ENCODE data around the gene GTF3C1. TPM values are rescaled to one million over a fixed set of nuclear protein-coding genes. Genes with fewer than 3 reads are reported as not detected.

Gene GTF3C1
- total RNA-seq, 2 experiments from 2014 or later = 43.6 to 44.5 TPM

GRCh38 chr16:27425961-27426360 is 123.8 kb downstream of the GTF3C1 start:
- ATAC-seq (ENCODE audit: poor library complexity) (no peak), DNase-seq (peak in 1 of 14 experiments; percentile 4)
- ChIA-PET CTCF (interaction anchor here (2.4 kb wide), 1 partner anchor 58 kb away, joined by 9 read pairs; no protein-coding TSS in a partner anchor), POLR2A (interaction anchor here (1.0 to 1.3 kb wide), 4 partner anchors 12 to 59 kb away, joined by 3 to 8 read pairs (median 4); partner anchors contain the start of gene IL21R)
- Histone ChIP-seq H3K27me3 (ENCODE audit: control insufficient read depth in 1 of 2, insufficient read depth in 2 of 2, low read length in 2 of 2) (no peaks in the 10 kb centered on the region), H3K4me3 (ENCODE audit: low read length) (no peak overlapping the region), H3K36me3 (ENCODE audit: insufficient read depth, low read length) (peaks cover 38% of the 10 kb centered on the region), H3K4me1 (ENCODE audit: insufficient read depth, low read length) (peaks cover 33% of the 10 kb centered on the region), H3K9me3 (ENCODE audit: control insufficient read depth in 1 of 2, insufficient read depth in 1 of 2, low read length in 2 of 2) (peaks cover 0 to 23% of the 10 kb centered on the region in 2 experiments), H3K27ac (ENCODE audit: low read depth in 1 of 2, low read length in 2 of 2) (peak overlapping the region in 1 of 2 donors; percentile 13)
- Mint-ChIP-seq H3K4me3 (no peak overlapping the region), H3K9me3 (peaks cover 6% of the 10 kb centered on the region), H3K27me3 (no peaks in the 10 kb centered on the region), H3K27ac (peak overlapping the region; percentile 69), H3K36me3 (ENCODE audit: low read depth) (peaks cover 82% of the 10 kb centered on the region), H3K4me1 (ENCODE audit: low read depth) (peaks cover 60% of the 10 kb centered on the region)
- TF ChIP-seq CTCF (IDR thresholded peaks at IDR 0.05) = no peak
- intact Hi-C loops (cut with DNase I, micrococcal nuclease) = loop anchor here in 1 of 2 experiments (2.0 kb wide), 1 partner anchor 17 kb away; no protein-coding TSS in a partner anchor

GRCh38 chr16:27424772-27425498 is 124.8 kb downstream of the GTF3C1 start:
- H3K9me3 ChIP-seq (ENCODE audit: control insufficient read depth in 1 of 2, insufficient read depth in 1 of 2, low read length in 2 of 2) = peaks cover 0 to 25% of the 10 kb centered on the region in 2 experiments
- Mint-ChIP-seq H3K9me3 (peaks cover 8% of the 10 kb centered on the region), H3K27ac (peak overlapping the region; percentile 69), H3K36me3 (ENCODE audit: low read depth) (peaks cover 83% of the 10 kb centered on the region), H3K4me3 (no peak overlapping the region), H3K27me3 (no peaks in the 10 kb centered on the region), H3K4me1 (ENCODE audit: low read depth) (peaks cover 52% of the 10 kb centered on the region)
- no peak for ATAC-seq (ENCODE audit: poor library complexity)
- H3K27me3 ChIP-seq (ENCODE audit: control insufficient read depth in 1 of 2, insufficient read depth in 2 of 2, low read length in 2 of 2) = no peaks in the 10 kb centered on the region
- H3K4me1 ChIP-seq (ENCODE audit: insufficient read depth, low read length) = peaks cover 31% of the 10 kb centered on the region
- intact Hi-C loops (cut with DNase I, micrococcal nuclease) = loop anchor here in 1 of 2 experiments (1.0 kb wide), 1 partner anchor 12 kb away; no protein-coding TSS in a partner anchor
- DNase-seq = peak in 2 of 14 experiments; percentile 4 to 23
- no peak for TF ChIP-seq CTCF (IDR thresholded peaks at IDR 0.05)
- H3K27ac ChIP-seq (ENCODE audit: low read depth in 1 of 2, low read length in 2 of 2) = peak overlapping the region in 1 of 2 donors; percentile 4
- peaks cover 30% of the 10 kb centered on the region for H3K36me3 ChIP-seq (ENCODE audit: insufficient read depth, low read length)
- ChIA-PET CTCF (no interaction called here), POLR2A (no interaction called here)
- no peak overlapping the region for H3K4me3 ChIP-seq (ENCODE audit: low read length)

GRCh38 chr16:27421961-27422740 is 127.6 kb downstream of the GTF3C1 start:
- Mint-ChIP-seq H3K36me3 (ENCODE audit: low read depth) (peaks cover 93% of the 10 kb centered on the region), H3K27ac (peak overlapping the region; percentile 1), H3K4me1 (ENCODE audit: low read depth) (peaks cover 36% of the 10 kb centered on the region), H3K4me3 (no peak overlapping the region), H3K9me3 (peaks cover 8% of the 10 kb centered on the region), H3K27me3 (no peaks in the 10 kb centered on the region)
- H3K27ac ChIP-seq (ENCODE audit: low read depth in 1 of 2, low read length in 2 of 2) = no peak overlapping the region
- peaks cover 36% of the 10 kb centered on the region for H3K36me3 ChIP-seq (ENCODE audit: insufficient read depth, low read length)
- H3K4me1 ChIP-seq (ENCODE audit: insufficient read depth, low read length) = peaks cover 18% of the 10 kb centered on the region
- peak in 2 of 14 experiments; percentile 30 to 47 for DNase-seq
- H3K27me3 ChIP-seq (ENCODE audit: control insufficient read depth in 1 of 2, insufficient read depth in 2 of 2, low read length in 2 of 2) = no peaks in the 10 kb centered on the region
- no peak for TF ChIP-seq CTCF (IDR thresholded peaks at IDR 0.05)
- ChIA-PET POLR2A (interaction anchor here (0.7 to 2.1 kb wide), 8 partner anchors 15 to 219 kb away, joined by 3 to 7 read pairs (median 4); partner anchors contain the start of genes IL21R and KDM8), CTCF (interaction anchor here (0.9 to 1.3 kb wide), 2 partner anchors 15 to 187 kb away, joined by 3 to 4 read pairs; no protein-coding TSS in a partner anchor)
- intact Hi-C loops (cut with DNase I, micrococcal nuclease) = loop anchor here (1.0 to 2.0 kb wide), 2 partner anchors 14 to 15 kb away; no protein-coding TSS in a partner anchor
- no peak for ATAC-seq (ENCODE audit: poor library complexity)
- no peak overlapping the region for H3K4me3 ChIP-seq (ENCODE audit: low read length)
- peaks cover 4 to 25% of the 10 kb centered on the region in 2 experiments for H3K9me3 ChIP-seq (ENCODE audit: control insufficient read depth in 1 of 2, insufficient read depth in 1 of 2, low read length in 2 of 2)
